GM12872 (cell line): Measurements from ENCODE around the gene MRNIP.

Experiments used
- TF ChIP-seq, protein P1 (sequence below): IDR thresholded peaks from 3 replicates; pipeline ENCODE4 v1.5.1; 2011; ENCODE audit warnings: low read depth, mild to moderate bottlenecking, low read length, moderate library complexity; ENCODE audit not compliant: insufficient read depth

The MRNIP gene

DNA sequence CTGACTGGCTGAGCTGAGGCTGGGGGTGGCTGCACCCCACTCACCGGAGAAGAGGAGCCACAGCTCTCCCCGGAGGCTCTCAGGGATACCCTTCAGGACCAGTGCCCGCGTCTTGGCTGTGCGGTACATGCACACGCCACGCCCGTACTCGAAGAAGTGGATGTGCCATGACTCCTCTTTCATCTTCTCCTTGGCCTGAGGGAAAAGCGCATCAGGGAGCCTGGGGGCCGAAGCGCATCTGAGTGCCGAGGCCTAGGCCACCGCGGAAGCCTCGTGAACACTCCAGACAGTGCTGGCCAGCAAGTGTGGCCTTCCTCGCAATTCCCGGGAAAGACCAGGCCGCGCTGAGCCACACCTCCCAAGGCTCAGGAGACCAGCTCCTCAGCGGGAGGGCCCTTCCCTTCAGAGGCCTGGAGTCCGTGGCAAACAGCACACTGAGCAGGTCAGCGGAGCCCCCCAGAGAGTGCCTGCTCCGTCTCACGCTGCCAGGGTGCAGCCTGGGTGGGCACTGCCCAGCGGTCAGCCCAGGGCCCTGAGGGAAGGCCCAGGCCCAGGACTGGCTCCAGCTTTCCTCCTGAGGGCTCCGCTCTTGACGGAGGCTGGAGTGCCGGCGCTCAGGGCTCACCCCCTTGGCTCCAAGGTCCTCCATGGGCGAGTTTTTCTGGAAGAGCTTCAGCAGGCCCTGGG lies 20.5 kb upstream of the MRNIP start:
- TF ChIP-seq, protein P1, sequence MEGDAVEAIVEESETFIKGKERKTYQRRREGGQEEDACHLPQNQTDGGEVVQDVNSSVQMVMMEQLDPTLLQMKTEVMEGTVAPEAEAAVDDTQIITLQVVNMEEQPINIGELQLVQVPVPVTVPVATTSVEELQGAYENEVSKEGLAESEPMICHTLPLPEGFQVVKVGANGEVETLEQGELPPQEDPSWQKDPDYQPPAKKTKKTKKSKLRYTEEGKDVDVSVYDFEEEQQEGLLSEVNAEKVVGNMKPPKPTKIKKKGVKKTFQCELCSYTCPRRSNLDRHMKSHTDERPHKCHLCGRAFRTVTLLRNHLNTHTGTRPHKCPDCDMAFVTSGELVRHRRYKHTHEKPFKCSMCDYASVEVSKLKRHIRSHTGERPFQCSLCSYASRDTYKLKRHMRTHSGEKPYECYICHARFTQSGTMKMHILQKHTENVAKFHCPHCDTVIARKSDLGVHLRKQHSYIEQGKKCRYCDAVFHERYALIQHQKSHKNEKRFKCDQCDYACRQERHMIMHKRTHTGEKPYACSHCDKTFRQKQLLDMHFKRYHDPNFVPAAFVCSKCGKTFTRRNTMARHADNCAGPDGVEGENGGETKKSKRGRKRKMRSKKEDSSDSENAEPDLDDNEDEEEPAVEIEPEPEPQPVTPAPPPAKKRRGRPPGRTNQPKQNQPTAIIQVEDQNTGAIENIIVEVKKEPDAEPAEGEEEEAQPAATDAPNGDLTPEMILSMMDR = no peak

DNA sequence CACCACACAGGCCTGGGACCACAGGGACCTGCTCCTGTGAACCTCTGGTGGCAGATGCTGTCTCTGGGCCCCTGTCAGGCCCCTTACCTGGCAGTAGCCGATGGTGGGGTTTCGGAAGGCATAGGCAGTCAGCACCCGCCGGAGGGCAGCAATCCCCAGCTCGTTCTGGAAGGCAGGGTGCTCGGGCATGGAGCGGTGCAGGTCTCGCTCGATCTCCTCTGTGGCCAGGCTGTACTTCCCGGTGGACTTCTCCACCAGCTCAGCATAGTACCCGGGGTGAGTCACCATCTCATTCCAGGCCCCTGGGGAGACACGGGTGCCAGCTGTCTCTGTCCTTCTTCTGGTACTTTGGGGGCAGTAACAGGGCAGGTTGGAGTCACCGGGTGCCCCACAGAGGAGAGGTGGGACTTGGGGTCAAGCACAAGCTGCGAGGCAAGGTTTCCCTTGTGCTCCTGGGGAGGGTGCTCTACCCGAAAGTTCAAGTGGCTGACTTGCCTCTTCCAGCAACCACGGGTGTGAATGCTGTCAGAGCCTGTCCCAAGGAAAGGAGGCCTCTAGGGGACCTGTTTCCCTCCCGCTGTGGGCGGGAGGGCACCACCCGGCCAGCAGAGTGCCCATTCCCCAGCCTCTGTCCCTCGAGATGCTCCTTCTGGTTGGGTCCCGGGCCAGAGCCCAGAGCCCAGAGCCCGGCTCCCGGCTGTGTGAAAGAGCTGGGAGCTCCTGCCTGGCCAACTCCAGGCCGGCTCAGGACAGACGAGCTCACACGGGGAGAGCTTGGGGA lies 19.8 kb upstream of the MRNIP start:
- TF ChIP-seq, protein P1 = no peak

DNA sequence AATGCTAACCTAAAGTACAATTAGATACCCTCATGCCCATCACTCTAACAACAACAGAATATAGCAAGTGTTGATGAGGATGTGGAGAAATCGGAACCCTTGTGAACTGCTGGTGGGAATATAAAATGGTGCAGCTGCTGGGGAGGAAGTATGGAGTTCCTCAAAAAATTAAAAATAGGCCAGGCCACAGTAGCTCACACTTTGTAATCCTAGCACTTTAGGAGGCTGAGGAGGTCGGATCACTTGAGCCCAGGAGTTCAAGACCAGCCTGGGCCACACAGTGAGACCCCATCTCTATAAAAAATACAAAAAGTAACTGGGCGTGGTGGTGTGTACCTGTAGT lies 18.0 kb upstream of the MRNIP start:
- TF ChIP-seq, protein P1 = no peak

DNA sequence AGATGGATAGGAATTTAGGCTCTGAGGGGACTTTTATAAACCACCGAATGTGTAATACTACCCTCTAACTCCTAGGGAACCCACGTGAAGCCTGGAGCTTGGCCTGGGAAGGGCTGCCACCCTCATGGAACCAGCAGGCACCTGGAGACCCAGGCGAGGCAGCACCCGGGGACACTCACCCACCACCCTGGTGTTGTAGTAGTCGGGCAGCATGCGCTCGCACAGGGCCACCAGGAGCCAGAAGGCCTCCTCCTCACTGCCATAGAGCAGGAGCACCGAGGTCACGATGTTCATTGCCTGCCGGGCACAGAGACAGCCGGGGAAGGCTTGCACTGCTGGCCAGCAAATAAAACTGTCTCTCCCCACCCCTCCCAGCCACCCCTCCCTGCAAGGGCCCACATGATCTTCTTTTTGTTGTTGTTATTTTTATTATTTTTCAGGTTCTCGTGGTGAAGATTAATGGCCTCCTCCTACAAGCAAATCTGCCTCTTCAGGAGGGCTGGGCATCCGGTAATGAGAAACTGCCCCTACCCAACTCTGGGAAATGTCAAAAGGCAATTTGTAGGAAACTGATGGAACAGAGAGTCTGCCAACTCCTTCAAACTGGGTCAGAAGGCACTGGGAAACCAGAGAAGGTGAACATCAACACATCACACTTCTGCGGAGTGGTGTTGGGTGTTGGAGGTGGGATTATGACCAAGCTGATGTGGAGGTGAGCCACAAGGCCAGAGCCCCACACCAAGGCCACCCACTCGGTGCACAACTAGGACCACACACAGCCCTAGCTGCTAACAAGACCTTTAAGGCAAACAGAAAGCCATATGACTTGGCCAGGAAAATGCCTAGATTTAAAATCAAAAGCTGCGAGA lies 17.4 kb upstream of the MRNIP start:
- TF ChIP-seq, protein P1 = no peak

DNA sequence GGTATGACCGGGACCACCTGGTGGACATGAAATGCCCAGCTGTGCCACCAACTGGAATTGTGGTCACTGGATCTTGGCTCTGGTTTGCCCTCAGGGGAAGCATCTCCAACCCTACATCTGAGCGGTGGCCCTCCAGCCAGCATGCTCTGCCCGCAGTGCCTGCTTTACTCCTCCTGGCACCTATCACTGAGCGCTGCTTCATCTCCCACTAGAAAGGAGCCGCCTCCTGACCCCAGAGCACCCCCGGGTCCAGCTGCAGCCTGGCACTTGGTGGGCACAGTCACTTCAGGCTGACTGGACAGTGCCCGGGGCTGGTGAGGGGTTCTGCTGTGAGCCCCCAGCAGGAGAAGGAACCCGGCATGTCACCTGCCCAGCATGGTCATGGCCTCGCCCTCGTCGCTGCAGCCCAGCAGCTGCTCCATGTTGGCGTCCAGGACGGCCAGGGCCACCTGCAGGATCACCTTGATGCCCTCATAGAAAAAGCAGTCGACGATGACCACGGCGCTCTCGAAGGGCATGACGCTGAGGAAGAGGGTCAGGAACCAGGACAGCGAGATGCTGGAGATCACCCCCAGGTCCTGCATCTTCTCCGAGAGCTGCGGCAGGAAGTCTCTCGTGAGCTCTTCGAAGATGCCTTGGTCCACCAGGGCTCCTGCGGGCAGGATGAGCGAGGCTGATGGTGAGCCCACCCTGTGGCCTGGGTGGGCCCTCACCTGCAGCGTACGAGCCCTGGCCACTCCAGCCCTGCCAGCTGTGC lies 16.1 kb upstream of the MRNIP start:
- TF ChIP-seq, protein P1 = no peak

DNA sequence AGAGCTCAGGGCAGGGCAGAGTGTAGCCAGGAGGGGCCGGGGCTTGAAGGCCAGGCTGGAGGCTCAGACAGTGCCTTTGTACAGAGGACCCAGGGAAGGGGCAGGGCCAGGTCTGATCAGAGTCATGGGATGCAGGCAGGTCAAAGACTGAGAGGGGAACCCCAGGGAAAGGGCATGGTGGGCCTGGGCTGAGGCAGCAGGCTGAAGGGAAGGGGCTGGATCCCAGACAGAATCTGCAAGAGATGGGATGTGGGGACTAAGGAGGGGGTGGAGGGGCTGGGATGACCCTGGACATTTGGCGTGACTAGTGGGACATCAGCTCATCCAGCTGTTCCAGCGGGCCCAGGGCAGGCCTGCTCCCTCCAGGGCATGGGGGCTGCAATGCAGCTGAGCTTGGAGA lies 15.5 kb upstream of the MRNIP start:
- TF ChIP-seq, protein P1 = no peak
